Suprapubic skin (tissue), 4 donors: Measurements from ENCODE around the gene CREB5. TPM values are rescaled to one million over a fixed set of nuclear protein-coding genes. Genes with fewer than 3 reads are reported as not detected.

Source experiments
- DNase-seq, 2 donors: peaks; one replicate each; pipeline ENCODE4 v3.0.0-alpha.2; 2019; ENCODE audit warnings: low spot score in 2 of 2
- H3K27ac ChIP-seq: fragments of 200-600 bp; sonication (generic); one replicate; pipeline ENCODE4 v1.5.1; 2019
- H3K27me3 ChIP-seq: fragments of 200-600 bp; sonication (generic); one replicate; pipeline ENCODE4 v1.5.1; 2019
- H3K36me3 ChIP-seq: fragments of 200-600 bp; sonication (generic); one replicate; pipeline ENCODE4 v1.5.1; 2019
- H3K4me1 ChIP-seq: fragments of 200-600 bp; sonication (generic); one replicate; pipeline ENCODE4 v1.5.1; 2019
- H3K4me3 ChIP-seq: fragments of 200-600 bp; sonication (generic); one replicate; pipeline ENCODE4 v1.5.1; 2019; ENCODE audit warnings: mild to moderate bottlenecking
- H3K9me3 ChIP-seq: fragments of 200-600 bp; sonication (generic); one replicate; pipeline ENCODE4 v1.5.1; 2019
- CTCF ChIP-seq, 2 donors: fragments of 200-600 bp in 1 of 2; fragments of 450-650 bp in 1 of 2; sonication (generic) in 1 of 2; IDR thresholded peaks; one replicate each; pipeline ENCODE4 v1.5.1; 2016 to 2019; ENCODE audit warnings: antibody characterized with exemption in 2 of 2, mild to moderate bottlenecking in 1 of 2, moderate library complexity in 1 of 2
- EP300 ChIP-seq: sonication (generic); formaldehyde crosslinking; IDR thresholded peaks from one replicate; pipeline ENCODE4 v1.6.1; 2017; ENCODE audit warnings: antibody characterized with exemption
- POLR2A ChIP-seq, 2 donors: fragments of 450-650 bp; IDR thresholded peaks; one replicate each; pipeline ENCODE4 v1.6.1; 2017; ENCODE audit warnings: antibody characterized with exemption in 2 of 2, mild to moderate bottlenecking in 2 of 2, moderate library complexity in 2 of 2
- POLR2AphosphoS5 ChIP-seq, 3 donors: sonication (generic); formaldehyde crosslinking; IDR thresholded peaks; one replicate each; pipeline ENCODE4 v1.6.1; 2017; ENCODE audit warnings: antibody characterized with exemption in 3 of 3
- WGBS: methylation state at CpG from one replicate; pipeline ENCODE4 v1.1.5; 2018; 5-methylcytosine and 5-hydroxymethylcytosine counted together
- total RNA-seq, 4 donors: library from RNA; depleted of rRNA; stranded (reverse); fragments of >200 nt; gene quantifications; one replicate each; pipeline ENCODE4 v1.1.0, GENCODE V29; 2016

CREB5 gene
- total RNA-seq, 4 donors from 2014 or later, result 6.2 to 12.1 (median 10.0) TPM

GRCh38 chr7:28459306-28459705 is 47.0 kb downstream of the CREB5 start:
- Histone ChIP-seq H3K27me3 (no peaks in the 10 kb centered on the region), H3K9me3 (no peaks in the 10 kb centered on the region), H3K4me1 (no peaks in the 10 kb centered on the region), H3K36me3 (no peaks in the 10 kb centered on the region), H3K4me3 (no peak overlapping the region), H3K27ac (no peak overlapping the region)
- no peak for DNase-seq
- WGBS, result 83% methylated on average over 4 of the region's 4 CpGs
- TF ChIP-seq POLR2AphosphoS5 (IDR thresholded peaks at IDR 0.05) (no peak), CTCF (IDR thresholded peaks at IDR 0.05) (no peak)

- H3K27ac ChIP-seq, result no peak overlapping the region
- TF ChIP-seq POLR2AphosphoS5 (IDR thresholded peaks at IDR 0.05) (no peak), EP300 (no peak), POLR2A (IDR thresholded peaks at IDR 0.05) (no peak), CTCF (IDR thresholded peaks at IDR 0.05) (no peak)
- WGBS, result 81% methylated on average over 2 of the region's 2 CpGs
- DNase-seq, result no peak
- H3K36me3 ChIP-seq, result no peaks in the 10 kb centered on the region
- peaks cover 4% of the 10 kb centered on the region for H3K27me3 ChIP-seq
- no peaks in the 10 kb centered on the region for H3K9me3 ChIP-seq
- no peaks in the 10 kb centered on the region for H3K4me1 ChIP-seq
- no peak overlapping the region for H3K4me3 ChIP-seq
Measured at GRCh38 chr7:28465697-28466096, 53.4 kb downstream of the CREB5 start.

- Histone ChIP-seq H3K27ac (no peak overlapping the region), H3K36me3 (no peaks in the 10 kb centered on the region), H3K4me1 (no peaks in the 10 kb centered on the region), H3K9me3 (no peaks in the 10 kb centered on the region), H3K4me3 (no peak overlapping the region), H3K27me3 (peaks cover 4% of the 10 kb centered on the region)
- WGBS, result 66% methylated on average over 8 of the region's 8 CpGs
- no peak for DNase-seq
- no peak for TF ChIP-seq CTCF (IDR thresholded peaks at IDR 0.05)
- no peak for TF ChIP-seq EP300
- no peak for TF ChIP-seq POLR2AphosphoS5 (IDR thresholded peaks at IDR 0.05)
- TF ChIP-seq POLR2A (IDR thresholded peaks at IDR 0.05), result no peak
Measured at GRCh38 chr7:28466341-28466740, 54.0 kb downstream of the CREB5 start.

GRCh38 chr7:28466885-28467284 is 54.6 kb downstream of the CREB5 start:
- TF ChIP-seq POLR2A (IDR thresholded peaks at IDR 0.05), result no peak
- no peak for TF ChIP-seq CTCF (IDR thresholded peaks at IDR 0.05)
- TF ChIP-seq EP300, result no peak
- no peak for TF ChIP-seq POLR2AphosphoS5 (IDR thresholded peaks at IDR 0.05)
- Histone ChIP-seq H3K27ac (no peak overlapping the region), H3K27me3 (peaks cover 4% of the 10 kb centered on the region), H3K4me1 (no peaks in the 10 kb centered on the region), H3K36me3 (no peaks in the 10 kb centered on the region), H3K9me3 (no peaks in the 10 kb centered on the region), H3K4me3 (no peak overlapping the region)
- 92% methylated on average over 1 of the region's 1 CpG for WGBS
- DNase-seq, result no peak

GRCh38 chr7:28469562-28469961 is 57.2 kb downstream of the CREB5 start:
- H3K27ac ChIP-seq, result no peak overlapping the region

More at GRCh38 chr7:28469562-28469961, 57.2 kb downstream of the CREB5 start:
- no peak for TF ChIP-seq CTCF (IDR thresholded peaks at IDR 0.05)
- TF ChIP-seq EP300, result no peak
- no peak for TF ChIP-seq POLR2AphosphoS5 (IDR thresholded peaks at IDR 0.05)
- no peak for TF ChIP-seq POLR2A (IDR thresholded peaks at IDR 0.05)
- Histone ChIP-seq H3K36me3 (no peaks in the 10 kb centered on the region), H3K4me1 (peaks cover under 1% of the 10 kb centered on the region), H3K9me3 (no peaks in the 10 kb centered on the region), H3K27me3 (peaks cover 4% of the 10 kb centered on the region), H3K4me3 (no peak overlapping the region)
- DNase-seq, result no peak
